Activated naive CD4-positive, alpha-beta T cell treated with anti-CD3 and anti-CD28 coated beads, Interleukin-2, amount 10 ng/mL, durations not matched to agents 7 days and 5 days (primary cell): Measurements from ENCODE around the gene SLC2A8.

ENCODE experiments used
- CTCF ChIA-PET: fragments of 350-600 bp; sonication (Branson Sonifier 250); formaldehyde crosslinking; loops from one replicate; lab custom pipeline; 2021; ENCODE audit warnings: antibody characterized with exemption; lab: Charles Lee
- DNase-seq: peaks from one replicate; pipeline ENCODE4 v3.0.0-alpha.2; 2020
- H3K27ac Mint-ChIP-seq: one replicate; pipeline ENCODE4 v1.8.0; 2021; ENCODE audit warnings: mild to moderate bottlenecking, moderate library complexity, mixed read lengths
- H3K27me3 Mint-ChIP-seq: one replicate; pipeline ENCODE4 v1.8.0; 2021; ENCODE audit warnings: mild to moderate bottlenecking, mixed read lengths
- H3K36me3 Mint-ChIP-seq: one replicate; pipeline ENCODE4 v1.8.0; 2021; ENCODE audit warnings: mixed read lengths
- H3K4me1 Mint-ChIP-seq: one replicate; pipeline ENCODE4 v1.8.0; 2021; ENCODE audit warnings: mixed read lengths
- H3K4me3 Mint-ChIP-seq: one replicate; pipeline ENCODE4 v1.8.0; 2021; ENCODE audit warnings: mild to moderate bottlenecking, moderate library complexity, mixed read lengths
- H3K9me3 Mint-ChIP-seq: one replicate; pipeline ENCODE4 v1.8.0; 2021; ENCODE audit warnings: mixed read lengths

Gene SLC2A8

GRCh38 chr9:127402401-127403090, 5.6 kb downstream of the SLC2A8 start:
- CTCF ChIA-PET = no interaction called here
- Mint-ChIP-seq H3K27me3 (peaks cover 87% of the 10 kb centered on the region), H3K36me3 (no peaks in the 10 kb centered on the region), H3K27ac (no peak overlapping the region), H3K4me1 (peaks cover 7% of the 10 kb centered on the region), H3K4me3 (no peak overlapping the region), H3K9me3 (no peaks in the 10 kb centered on the region)
- DNase-seq = no peak

- CTCF ChIA-PET = no interaction called here
- H3K27me3 Mint-ChIP-seq = peaks cover 84% of the 10 kb centered on the region
- no peak for DNase-seq
- H3K27ac Mint-ChIP-seq = no peak overlapping the region
- no peak overlapping the region for H3K4me3 Mint-ChIP-seq
- no peaks in the 10 kb centered on the region for H3K36me3 Mint-ChIP-seq
- no peaks in the 10 kb centered on the region for H3K4me1 Mint-ChIP-seq
- H3K9me3 Mint-ChIP-seq = no peaks in the 10 kb centered on the region
Measured at GRCh38 chr9:127403507-127404192, 6.7 kb downstream of the SLC2A8 start.

GRCh38 chr9:127404631-127405030, 7.7 kb downstream of the SLC2A8 start:
- Mint-ChIP-seq H3K9me3 (no peaks in the 10 kb centered on the region), H3K27me3 (peaks cover 76% of the 10 kb centered on the region), H3K4me1 (no peaks in the 10 kb centered on the region), H3K4me3 (no peak overlapping the region), H3K36me3 (no peaks in the 10 kb centered on the region), H3K27ac (no peak overlapping the region)
- CTCF ChIA-PET = no interaction called here
- DNase-seq = no peak

GRCh38 chr9:127405344-127406125, 8.6 kb downstream of the SLC2A8 start:
- no peak overlapping the region for H3K4me3 Mint-ChIP-seq
- H3K9me3 Mint-ChIP-seq = no peaks in the 10 kb centered on the region
- CTCF ChIA-PET = interaction anchor here (2.5 kb wide), 1 partner anchor 7 kb away, joined by 7 read pairs; no protein-coding TSS in a partner anchor
- H3K4me1 Mint-ChIP-seq = no peaks in the 10 kb centered on the region
- no peak overlapping the region for H3K27ac Mint-ChIP-seq
- no peaks in the 10 kb centered on the region for H3K36me3 Mint-ChIP-seq
- H3K27me3 Mint-ChIP-seq = peaks cover 73% of the 10 kb centered on the region
- DNase-seq = no peak

GRCh38 chr9:127406799-127407491, 10.0 kb downstream of the SLC2A8 start:
- H3K27ac Mint-ChIP-seq = no peak overlapping the region
- H3K27me3 Mint-ChIP-seq = peaks cover 71% of the 10 kb centered on the region
- no peak overlapping the region for H3K4me3 Mint-ChIP-seq
- no peaks in the 10 kb centered on the region for H3K9me3 Mint-ChIP-seq
- CTCF ChIA-PET = interaction anchor here (2.5 kb wide), 1 partner anchor 8 kb away, joined by 7 read pairs; no protein-coding TSS in a partner anchor
- no peaks in the 10 kb centered on the region for H3K36me3 Mint-ChIP-seq
- DNase-seq = no peak
- H3K4me1 Mint-ChIP-seq = no peaks in the 10 kb centered on the region

GRCh38 chr9:127407492-127407843, 10.5 kb downstream of the SLC2A8 start:
- no peak for DNase-seq
- H3K27me3 Mint-ChIP-seq = peaks cover 71% of the 10 kb centered on the region
- no peak overlapping the region for H3K27ac Mint-ChIP-seq
- no peaks in the 10 kb centered on the region for H3K9me3 Mint-ChIP-seq
- H3K4me1 Mint-ChIP-seq = no peaks in the 10 kb centered on the region
- H3K4me3 Mint-ChIP-seq = no peak overlapping the region
- CTCF ChIA-PET = interaction anchor here (2.5 kb wide), 1 partner anchor 9 kb away, joined by 7 read pairs; no protein-coding TSS in a partner anchor
- H3K36me3 Mint-ChIP-seq = no peaks in the 10 kb centered on the region

GRCh38 chr9:127411122-127411521, 14.2 kb downstream of the SLC2A8 start:
- H3K36me3 Mint-ChIP-seq = no peaks in the 10 kb centered on the region
- H3K4me1 Mint-ChIP-seq = no peaks in the 10 kb centered on the region
- H3K27me3 Mint-ChIP-seq = peaks cover 68% of the 10 kb centered on the region
- H3K9me3 Mint-ChIP-seq = no peaks in the 10 kb centered on the region
- no peak overlapping the region for H3K4me3 Mint-ChIP-seq
- no peak overlapping the region for H3K27ac Mint-ChIP-seq
- CTCF ChIA-PET = no interaction called here
- no peak for DNase-seq

- DNase-seq = no peak
- Mint-ChIP-seq H3K27ac (no peak overlapping the region), H3K27me3 (peaks cover 62% of the 10 kb centered on the region), H3K36me3 (no peaks in the 10 kb centered on the region), H3K9me3 (no peaks in the 10 kb centered on the region), H3K4me3 (no peak overlapping the region), H3K4me1 (peaks cover 10% of the 10 kb centered on the region)
- CTCF ChIA-PET = interaction anchor here (1.2 kb wide), 1 partner anchor 200 kb away, joined by 4 read pairs; no protein-coding TSS in a partner anchor
Measured at GRCh38 chr9:127415141-127415540, 18.2 kb downstream of the SLC2A8 start.

GRCh38 chr9:127415657-127416056, 18.7 kb downstream of the SLC2A8 start:
- H3K4me3 Mint-ChIP-seq = no peak overlapping the region
- H3K27ac Mint-ChIP-seq = no peak overlapping the region
- CTCF ChIA-PET = interaction anchor here (1.2 kb wide), 1 partner anchor 201 kb away, joined by 4 read pairs; no protein-coding TSS in a partner anchor
- peaks cover 10% of the 10 kb centered on the region for H3K4me1 Mint-ChIP-seq
- peaks cover 57% of the 10 kb centered on the region for H3K27me3 Mint-ChIP-seq
- no peak for DNase-seq
- H3K9me3 Mint-ChIP-seq = no peaks in the 10 kb centered on the region
- H3K36me3 Mint-ChIP-seq = no peaks in the 10 kb centered on the region

GRCh38 chr9:127417131-127418036, 20.4 kb downstream of the SLC2A8 start:
- no peak for DNase-seq
- H3K9me3 Mint-ChIP-seq = no peaks in the 10 kb centered on the region
- H3K27me3 Mint-ChIP-seq = peaks cover 42% of the 10 kb centered on the region
- peaks cover 10% of the 10 kb centered on the region for H3K4me1 Mint-ChIP-seq
- H3K4me3 Mint-ChIP-seq = peak overlapping the region; percentile 26
- no peak overlapping the region for H3K27ac Mint-ChIP-seq
- CTCF ChIA-PET = interaction anchor here (0.9 to 1.7 kb wide), 4 partner anchors 18 to 108 kb away, joined by 3 to 4 read pairs (median 3); no protein-coding TSS in a partner anchor
- H3K36me3 Mint-ChIP-seq = no peaks in the 10 kb centered on the region

- peak; percentile 70 for DNase-seq
- Mint-ChIP-seq H3K4me3 (no peak overlapping the region), H3K27ac (no peak overlapping the region), H3K27me3 (peaks cover 37% of the 10 kb centered on the region), H3K9me3 (no peaks in the 10 kb centered on the region), H3K4me1 (peaks cover 14% of the 10 kb centered on the region), H3K36me3 (no peaks in the 10 kb centered on the region)
- CTCF ChIA-PET = interaction anchor here (0.8 to 1.7 kb wide), 4 partner anchors 25 to 203 kb away, joined by 3 to 4 read pairs (median 3); no protein-coding TSS in a partner anchor
Measured at GRCh38 chr9:127418037-127418471, 21.1 kb downstream of the SLC2A8 start.

- no peak for DNase-seq
- Mint-ChIP-seq H3K9me3 (no peaks in the 10 kb centered on the region), H3K27me3 (peaks cover 29% of the 10 kb centered on the region), H3K27ac (no peak overlapping the region), H3K36me3 (peaks cover 1% of the 10 kb centered on the region), H3K4me3 (no peak overlapping the region), H3K4me1 (peaks cover 25% of the 10 kb centered on the region)
- CTCF ChIA-PET = interaction anchor here (1.0 kb wide), 1 partner anchor 205 kb away, joined by 3 read pairs; no protein-coding TSS in a partner anchor
Measured at GRCh38 chr9:127419348-127419747, 22.4 kb downstream of the SLC2A8 start.

- Mint-ChIP-seq H3K4me1 (peaks cover 42% of the 10 kb centered on the region), H3K27me3 (peaks cover 22% of the 10 kb centered on the region), H3K27ac (no peak overlapping the region), H3K9me3 (no peaks in the 10 kb centered on the region), H3K36me3 (peaks cover 1% of the 10 kb centered on the region), H3K4me3 (no peak overlapping the region)
- CTCF ChIA-PET = no interaction called here
- DNase-seq = no peak
Measured at GRCh38 chr9:127421057-127421456, 24.1 kb downstream of the SLC2A8 start.
